Panc1 (cell line): ENCODE measurements around the gene TMEM129. TPM values are rescaled to one million over a fixed set of nuclear protein-coding genes. Genes with fewer than 3 reads are reported as not detected.

Experiments
- ATAC-seq: fragments of 200-7000 bp; cut with Tn5 transposase; 2 replicates; pipeline ENCODE4 v1.9.1; 2020; ENCODE audit warnings: mild to moderate bottlenecking, moderate library complexity
- BruUV-seq: library from RNA; stranded (reverse); fragments of 400-500 nt; replicated peaks from 2 replicates; lab custom pipeline; 2021; lab: Mats Ljungman, UMichigan
- CTCF ChIA-PET: fragments of 300-600 bp; sonication (Branson Sonifier 250); formaldehyde crosslinking; loops from one replicate; lab custom pipeline; 2022; ENCODE audit warnings: antibody characterized with exemption; lab: Charles Lee
- POLR2A ChIA-PET: fragments of 300-600 bp; sonication (Branson Sonifier 250); formaldehyde crosslinking; loops from one replicate; lab custom pipeline; 2022; ENCODE audit warnings: antibody characterized with exemption; lab: Charles Lee
- DNase-seq: peaks from one replicate; pipeline ENCODE4 v3.0.0-alpha.2; 2010; ENCODE audit warnings: low read depth, low spot score
- H3K27ac ChIP-seq: 2 replicates; pipeline ENCODE4 v1.5.1; 2011; ENCODE audit warnings: mild to moderate bottlenecking, low read length, inconsistent platforms
- H3K27me3 ChIP-seq: fragments of 200-500 bp; sonication (Bioruptor generic); 2 replicates; pipeline ENCODE4 v1.6.0; 2014; ENCODE audit warnings: low read length, inconsistent platforms; ENCODE audit not compliant: control insufficient read depth, insufficient read depth
- H3K36me3 ChIP-seq: fragments of 200-500 bp; sonication (Bioruptor generic); 2 replicates; pipeline ENCODE4 v1.5.1; 2014; ENCODE audit warnings: inconsistent platforms, mild to moderate bottlenecking, low read length, moderate library complexity; ENCODE audit not compliant: control insufficient read depth, insufficient read depth
- H3K4me1 ChIP-seq: 2 replicates; pipeline ENCODE4 v1.5.1; 2011; ENCODE audit warnings: inconsistent platforms, mild to moderate bottlenecking, low read length, moderate library complexity; ENCODE audit not compliant: control insufficient read depth, insufficient read depth
- H3K4me3 ChIP-seq, 2 experiments: 2 replicates each; pipeline ENCODE4 v1.5.1; 2011 to 2012; ENCODE audit warnings: low read depth in 2 of 2, low read length in 2 of 2, mild to moderate bottlenecking in 2 of 2, inconsistent platforms in 1 of 2, moderate library complexity in 1 of 2
- H3K9me3 ChIP-seq: fragments of 200-500 bp; sonication (Bioruptor generic); 2 replicates; pipeline ENCODE4 v1.5.1; 2014; ENCODE audit warnings: low read depth, mild to moderate bottlenecking, inconsistent platforms, low read length, moderate library complexity; ENCODE audit not compliant: control insufficient read depth, insufficient read depth
- POLR2AphosphoS5 ChIP-seq: IDR thresholded peaks from 2 replicates; pipeline ENCODE4 v1.6.1; 2012; ENCODE audit warnings: mild to moderate bottlenecking, low read depth, low read length, moderate library complexity
- SIN3A ChIP-seq: IDR thresholded peaks from 2 replicates; pipeline ENCODE4 v1.6.1; 2012; ENCODE audit warnings: low read depth, mild to moderate bottlenecking, low read length, moderate library complexity, borderline replicate concordance; ENCODE audit not compliant: insufficient read depth
- TCF7L2 ChIP-seq: IDR thresholded peaks from 2 replicates; pipeline ENCODE4 v1.6.1; 2011; ENCODE audit warnings: mild to moderate bottlenecking, low read depth, low read length, inconsistent platforms
- in situ Hi-C: cut with HindIII; loops from 2 replicates; pipeline ENCODE4 v1.10.0; 2016; ENCODE audit warnings: low sequenced_read_pairs, low pct_unique_long_range_greater_than_20kb
- intact Hi-C: fragments of 100-400 bp; cut with micrococcal nuclease; formaldehyde crosslinking; loops from one replicate; pipeline ENCODE4 v1.10.0; 2022; ENCODE audit not compliant: unreplicated experiment
- total RNA-seq: library from RNA; stranded (reverse); gene quantifications from one replicate; pipeline ENCODE4 v1.2.1, GENCODE V29; 2021; ENCODE audit not compliant: unreplicated experiment
- TF ChIP-seq, protein P1 (sequence below), 2 experiments: IDR thresholded peaks; 2 replicates each; pipeline ENCODE4 v1.6.1; 2011 to 2012; ENCODE audit warnings: low read depth in 2 of 2, control low read depth in 1 of 2, low read length in 1 of 2, mild to moderate bottlenecking in 1 of 2, moderate library complexity in 1 of 2; ENCODE audit not compliant: insufficient read depth in 1 of 2
- TF ChIP-seq, protein P2 (sequence below): fragments of 450-650 bp; IDR thresholded peaks from 2 replicates; pipeline ENCODE4 v1.5.1; 2017; ENCODE audit warnings: mild to moderate bottlenecking

The TMEM129 gene
- total RNA-seq, 1 experiment from 2014 or later = 32.6 TPM

DNA sequence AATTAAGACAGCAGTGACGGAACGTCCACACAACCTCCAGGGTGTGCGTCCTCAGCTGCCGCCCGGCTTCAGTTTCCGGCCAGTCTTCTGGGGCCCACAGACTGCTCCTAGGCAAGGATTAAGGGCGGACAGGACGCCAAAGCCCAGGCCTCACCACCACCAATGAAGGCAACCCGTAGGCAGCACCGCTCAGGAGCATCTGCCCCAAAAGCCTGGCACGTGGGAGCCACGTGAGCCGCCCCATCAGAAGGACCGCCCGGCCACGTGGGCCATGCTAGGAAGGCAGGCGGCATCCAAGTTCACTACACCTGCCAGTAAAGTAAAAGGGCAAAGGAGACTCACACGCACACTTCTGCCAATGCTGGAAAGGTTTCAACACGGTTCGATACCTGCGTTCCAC, 51.3 kb downstream of the TMEM129 start:
- DNase-seq = no peak
- in situ Hi-C loops (no loop called here), intact Hi-C loops (no loop called here)
- no peaks in the 10 kb centered on the region for H3K36me3 ChIP-seq
- H3K27ac ChIP-seq = no peak overlapping the region
- ChIA-PET POLR2A (no interaction called here), CTCF (no interaction called here)
- no peaks in the 10 kb centered on the region for H3K4me1 ChIP-seq
- ATAC-seq = no peak
- BruUV-seq = no TSS peak
- H3K4me3 ChIP-seq = no peak overlapping the region
- TF ChIP-seq, protein P1, sequence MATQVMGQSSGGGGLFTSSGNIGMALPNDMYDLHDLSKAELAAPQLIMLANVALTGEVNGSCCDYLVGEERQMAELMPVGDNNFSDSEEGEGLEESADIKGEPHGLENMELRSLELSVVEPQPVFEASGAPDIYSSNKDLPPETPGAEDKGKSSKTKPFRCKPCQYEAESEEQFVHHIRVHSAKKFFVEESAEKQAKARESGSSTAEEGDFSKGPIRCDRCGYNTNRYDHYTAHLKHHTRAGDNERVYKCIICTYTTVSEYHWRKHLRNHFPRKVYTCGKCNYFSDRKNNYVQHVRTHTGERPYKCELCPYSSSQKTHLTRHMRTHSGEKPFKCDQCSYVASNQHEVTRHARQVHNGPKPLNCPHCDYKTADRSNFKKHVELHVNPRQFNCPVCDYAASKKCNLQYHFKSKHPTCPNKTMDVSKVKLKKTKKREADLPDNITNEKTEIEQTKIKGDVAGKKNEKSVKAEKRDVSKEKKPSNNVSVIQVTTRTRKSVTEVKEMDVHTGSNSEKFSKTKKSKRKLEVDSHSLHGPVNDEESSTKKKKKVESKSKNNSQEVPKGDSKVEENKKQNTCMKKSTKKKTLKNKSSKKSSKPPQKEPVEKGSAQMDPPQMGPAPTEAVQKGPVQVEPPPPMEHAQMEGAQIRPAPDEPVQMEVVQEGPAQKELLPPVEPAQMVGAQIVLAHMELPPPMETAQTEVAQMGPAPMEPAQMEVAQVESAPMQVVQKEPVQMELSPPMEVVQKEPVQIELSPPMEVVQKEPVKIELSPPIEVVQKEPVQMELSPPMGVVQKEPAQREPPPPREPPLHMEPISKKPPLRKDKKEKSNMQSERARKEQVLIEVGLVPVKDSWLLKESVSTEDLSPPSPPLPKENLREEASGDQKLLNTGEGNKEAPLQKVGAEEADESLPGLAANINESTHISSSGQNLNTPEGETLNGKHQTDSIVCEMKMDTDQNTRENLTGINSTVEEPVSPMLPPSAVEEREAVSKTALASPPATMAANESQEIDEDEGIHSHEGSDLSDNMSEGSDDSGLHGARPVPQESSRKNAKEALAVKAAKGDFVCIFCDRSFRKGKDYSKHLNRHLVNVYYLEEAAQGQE (IDR thresholded peaks at IDR 0.05; ENCODE audit: insufficient read depth in 1 of 2, low read depth in 2 of 2, low read length in 1 of 2) = no peak
- TF ChIP-seq, protein P2, sequence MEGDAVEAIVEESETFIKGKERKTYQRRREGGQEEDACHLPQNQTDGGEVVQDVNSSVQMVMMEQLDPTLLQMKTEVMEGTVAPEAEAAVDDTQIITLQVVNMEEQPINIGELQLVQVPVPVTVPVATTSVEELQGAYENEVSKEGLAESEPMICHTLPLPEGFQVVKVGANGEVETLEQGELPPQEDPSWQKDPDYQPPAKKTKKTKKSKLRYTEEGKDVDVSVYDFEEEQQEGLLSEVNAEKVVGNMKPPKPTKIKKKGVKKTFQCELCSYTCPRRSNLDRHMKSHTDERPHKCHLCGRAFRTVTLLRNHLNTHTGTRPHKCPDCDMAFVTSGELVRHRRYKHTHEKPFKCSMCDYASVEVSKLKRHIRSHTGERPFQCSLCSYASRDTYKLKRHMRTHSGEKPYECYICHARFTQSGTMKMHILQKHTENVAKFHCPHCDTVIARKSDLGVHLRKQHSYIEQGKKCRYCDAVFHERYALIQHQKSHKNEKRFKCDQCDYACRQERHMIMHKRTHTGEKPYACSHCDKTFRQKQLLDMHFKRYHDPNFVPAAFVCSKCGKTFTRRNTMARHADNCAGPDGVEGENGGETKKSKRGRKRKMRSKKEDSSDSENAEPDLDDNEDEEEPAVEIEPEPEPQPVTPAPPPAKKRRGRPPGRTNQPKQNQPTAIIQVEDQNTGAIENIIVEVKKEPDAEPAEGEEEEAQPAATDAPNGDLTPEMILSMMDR = no peak
- TF ChIP-seq SIN3A = no peak
- no peak for TF ChIP-seq TCF7L2
- no peak for TF ChIP-seq POLR2AphosphoS5
- no peaks in the 10 kb centered on the region for H3K9me3 ChIP-seq
- no peaks in the 10 kb centered on the region for H3K27me3 ChIP-seq

GRCh38 chr4:1669270-1669669, 51.9 kb downstream of the TMEM129 start:
- Histone ChIP-seq H3K4me3 (no peak overlapping the region), H3K36me3 (no peaks in the 10 kb centered on the region), H3K27ac (no peak overlapping the region), H3K27me3 (no peaks in the 10 kb centered on the region), H3K9me3 (no peaks in the 10 kb centered on the region), H3K4me1 (no peaks in the 10 kb centered on the region)
- BruUV-seq = no TSS peak
- POLR2A ChIA-PET = no interaction called here
- no peak for ATAC-seq
- no peak for DNase-seq
- in situ Hi-C loops (no loop called here), intact Hi-C loops (no loop called here)
- CTCF ChIA-PET = no interaction called here
- TF ChIP-seq TCF7L2 = no peak
- TF ChIP-seq, protein P2 = no peak
- no peak for TF ChIP-seq POLR2AphosphoS5
- no peak for TF ChIP-seq SIN3A
- TF ChIP-seq, protein P1 (IDR thresholded peaks at IDR 0.05; ENCODE audit: insufficient read depth in 1 of 2, low read depth in 2 of 2, low read length in 1 of 2) = no peak
